H9 (cell line): ENCODE data around the gene APP. TPM values are rescaled to one million over a fixed set of nuclear protein-coding genes. Genes with fewer than 3 reads are reported as not detected.

Experiments
- DNase-seq: peaks from one replicate; pipeline ENCODE4 v3.0.0-alpha.2; 2017
- H2AFZ ChIP-seq: one replicate; pipeline ENCODE4 v1.6.1; 2013; ENCODE audit warnings: mild to moderate bottlenecking, low read length, control low read depth, moderate library complexity
- H2AK5ac ChIP-seq: 2 replicates; pipeline ENCODE4 v1.6.1; 2013; ENCODE audit warnings: low read length, control low read depth, mixed read lengths; ENCODE audit not compliant: insufficient read length
- H2BK120ac ChIP-seq: one replicate; pipeline ENCODE4 v1.6.1; 2013; ENCODE audit warnings: low read depth, mild to moderate bottlenecking, low read length, control low read depth, inconsistent platforms; ENCODE audit not compliant: poor library complexity, severe bottlenecking
- H2BK12ac ChIP-seq: 2 replicates; pipeline ENCODE4 v1.6.1; 2013; ENCODE audit warnings: low read length, control low read depth, mixed read lengths, low read depth; ENCODE audit not compliant: insufficient read length
- H2BK15ac ChIP-seq: 2 replicates; pipeline ENCODE4 v1.6.1; 2013; ENCODE audit warnings: low read depth, low read length, control low read depth
- H2BK20ac ChIP-seq: one replicate; pipeline ENCODE4 v1.6.1; 2013; ENCODE audit warnings: low read depth, mild to moderate bottlenecking, low read length, control low read depth, inconsistent platforms; ENCODE audit not compliant: poor library complexity, severe bottlenecking
- H2BK5ac ChIP-seq: 2 replicates; pipeline ENCODE4 v1.6.1; 2013; ENCODE audit warnings: low read length, control low read depth, mixed read lengths; ENCODE audit not compliant: insufficient read length
- H3K14ac ChIP-seq: 2 replicates; pipeline ENCODE4 v1.6.1; 2013; ENCODE audit warnings: low read length, control low read depth; ENCODE audit not compliant: insufficient read depth
- H3K18ac ChIP-seq: 2 replicates; pipeline ENCODE4 v1.6.1; 2013; ENCODE audit warnings: low read depth, mild to moderate bottlenecking, mixed read lengths, low read length, control low read depth; ENCODE audit not compliant: insufficient read length
- H3K23ac ChIP-seq: 2 replicates; pipeline ENCODE4 v1.6.1; 2013; ENCODE audit warnings: low read length, control low read depth, mixed read lengths, low read depth; ENCODE audit not compliant: insufficient read length
- H3K23me2 ChIP-seq: 2 replicates; pipeline ENCODE4 v1.6.1; 2013; ENCODE audit warnings: low read depth, mild to moderate bottlenecking, mixed read lengths, low read length, control low read depth; ENCODE audit not compliant: insufficient read length, poor library complexity, severe bottlenecking
- H3K27ac ChIP-seq: 2 replicates; pipeline ENCODE4 v1.5.1; 2013; ENCODE audit warnings: low read length, control low read depth, mixed read lengths, low read depth; ENCODE audit not compliant: insufficient read length
- H3K27me3 ChIP-seq: 2 replicates; pipeline ENCODE4 v1.6.1; 2013; ENCODE audit warnings: low read length, control low read depth, inconsistent platforms; ENCODE audit not compliant: insufficient read depth
- H3K4ac ChIP-seq: 2 replicates; pipeline ENCODE4 v1.6.1; 2013; ENCODE audit warnings: low read depth, mild to moderate bottlenecking, control low read depth, inconsistent platforms, low read length, moderate library complexity
- H3K4me1 ChIP-seq: 2 replicates; pipeline ENCODE4 v1.6.1; 2013; ENCODE audit warnings: low read length, control low read depth, inconsistent platforms; ENCODE audit not compliant: insufficient read depth
- H3K4me2 ChIP-seq: 2 replicates; pipeline ENCODE4 v1.6.1; 2013; ENCODE audit warnings: low read length, control low read depth, mixed read lengths; ENCODE audit not compliant: insufficient read length, insufficient read depth
- H3K56ac ChIP-seq: 2 replicates; pipeline ENCODE4 v1.6.1; 2013; ENCODE audit warnings: low read depth, mild to moderate bottlenecking, mixed read lengths, low read length, control low read depth; ENCODE audit not compliant: insufficient read length
- H3K79me1 ChIP-seq: 2 replicates; pipeline ENCODE4 v1.6.1; 2013; ENCODE audit warnings: low read depth, mild to moderate bottlenecking, moderate library complexity, low read length, control low read depth, inconsistent platforms; ENCODE audit not compliant: insufficient read depth, poor library complexity, severe bottlenecking
- H3K79me2 ChIP-seq: 2 replicates; pipeline ENCODE4 v1.6.1; 2013; ENCODE audit warnings: low read length, control low read depth, inconsistent platforms; ENCODE audit not compliant: insufficient read depth
- H3K9ac ChIP-seq: 2 replicates; pipeline ENCODE4 v1.6.1; 2013; ENCODE audit warnings: low read length, control low read depth, mixed read lengths; ENCODE audit not compliant: insufficient read length; ENCODE audit errors: extremely low read depth
- H3K9me3 ChIP-seq: one replicate; pipeline ENCODE4 v1.6.1; 2013; ENCODE audit warnings: low read depth, low read length, inconsistent platforms; ENCODE audit not compliant: control insufficient read depth
- H3T11ph ChIP-seq: one replicate; pipeline ENCODE4 v1.6.1; 2013; ENCODE audit warnings: mild to moderate bottlenecking, low read length, control low read depth, inconsistent platforms
- H4K20me1 ChIP-seq: one replicate; pipeline ENCODE4 v1.6.1; 2013; ENCODE audit not compliant: control insufficient read depth, insufficient read length, insufficient read depth
- H4K5ac ChIP-seq: 2 replicates; pipeline ENCODE4 v1.6.1; 2013; ENCODE audit warnings: low read depth, mild to moderate bottlenecking, mixed read lengths, low read length, control low read depth; ENCODE audit not compliant: insufficient read length
- H4K8ac ChIP-seq: replicated peaks from 2 replicates; pipeline ENCODE4 v1.6.1; 2013; ENCODE audit warnings: low read length, control low read depth, mixed read lengths, low read depth; ENCODE audit not compliant: insufficient read length
- H4K91ac ChIP-seq: 2 replicates; pipeline ENCODE4 v1.6.1; 2013; ENCODE audit warnings: low read depth, mild to moderate bottlenecking, moderate library complexity, mixed read lengths, low read length, control low read depth; ENCODE audit not compliant: insufficient read length
- H3K27ac Mint-ChIP-seq, 3 experiments: 2 replicates in 2 of 3; 3 replicates in 1 of 3; pipeline ENCODE4 v1.8.0; 2020 to 2021; ENCODE audit warnings: mixed read lengths in 3 of 3, mild to moderate bottlenecking in 1 of 3, moderate library complexity in 1 of 3
- H3K27me3 Mint-ChIP-seq: 2 replicates; pipeline ENCODE4 v1.8.0; 2021; ENCODE audit warnings: low read depth, mild to moderate bottlenecking, moderate library complexity, mixed read lengths
- H3K36me3 Mint-ChIP-seq, 3 experiments: 2 replicates in 2 of 3; 3 replicates in 1 of 3; pipeline ENCODE4 v1.8.0; 2020 to 2021; ENCODE audit warnings: low read depth in 3 of 3, mixed read lengths in 3 of 3; ENCODE audit not compliant: insufficient read depth in 1 of 3
- H3K4me1 Mint-ChIP-seq, 2 experiments: 2 replicates each; pipeline ENCODE4 v1.8.0; 2020; ENCODE audit warnings: mixed read lengths in 2 of 2
- H3K4me3 Mint-ChIP-seq, 2 experiments: 2 replicates in 1 of 2; 3 replicates in 1 of 2; pipeline ENCODE4 v1.8.0; 2020 to 2021; ENCODE audit warnings: mild to moderate bottlenecking in 2 of 2, mixed read lengths in 2 of 2, moderate library complexity in 1 of 2
- H3K9me3 Mint-ChIP-seq, 2 experiments: 2 replicates in 1 of 2; 3 replicates in 1 of 2; pipeline ENCODE4 v1.8.0; 2020; ENCODE audit warnings: mild to moderate bottlenecking in 2 of 2, mixed read lengths in 2 of 2, moderate library complexity in 1 of 2
- WGBS: extraction: QIAGEN DNeasy Blood & Tissue Kit; methylation state at CpG from one replicate; pipeline ENCODE4 v1.1.7; 2013; ENCODE audit warnings: missing lambda C conversion rate, low lambda C conversion rate, mixed read lengths; ENCODE audit not compliant: insufficient read length; ENCODE audit errors: extremely low coverage; 5-methylcytosine and 5-hydroxymethylcytosine counted together
- total RNA-seq: library from RNA; stranded (reverse); gene quantifications from 2 replicates; pipeline ENCODE4 v1.2.1, GENCODE V29; 2021
- TF ChIP-seq, protein P1 (sequence below): fragments of 200-600 bp; sonication (generic); conservative IDR thresholded peaks from 3 replicates; pipeline ENCODE4 v1.8.0; 2021; ENCODE audit warnings: antibody characterized with exemption, mild to moderate bottlenecking

APP gene
- total RNA-seq, 1 experiment from 2014 or later = 380 TPM

DNA sequence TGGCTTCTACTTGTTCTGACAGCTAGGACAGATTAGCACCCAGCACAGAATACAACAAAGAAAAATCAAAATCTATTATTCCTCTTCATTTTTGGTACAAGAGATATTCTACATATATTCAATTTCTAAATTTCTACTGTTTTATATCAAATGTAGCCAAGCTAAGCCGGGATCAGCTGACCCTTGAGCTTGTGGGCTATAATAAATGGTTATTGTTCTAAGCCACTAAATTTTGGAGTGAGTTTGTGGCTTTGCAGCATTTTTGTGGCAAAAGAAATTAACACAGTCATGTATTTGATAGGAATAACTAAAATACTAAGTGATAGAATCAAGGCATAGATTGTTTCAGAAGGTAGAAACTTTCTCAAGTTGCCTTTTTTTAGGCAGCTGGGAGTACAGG lies 50.7 kb downstream of the APP start:
- H4K5ac ChIP-seq = no peak overlapping the region
- H3K4ac ChIP-seq = no peak overlapping the region
- H2AFZ ChIP-seq = no peak overlapping the region
- Mint-ChIP-seq H3K36me3 (no peaks in the 10 kb centered on the region), H3K4me1 (peaks cover 77 to 79% of the 10 kb centered on the region in 2 experiments), H3K4me3 (no peak overlapping the region), H3K27ac (peak overlapping the region in 1 of 3 experiments; percentile 52; a peak in 1 of 7 replicates), H3K9me3 (no peaks in the 10 kb centered on the region), H3K27me3 (no peaks in the 10 kb centered on the region)
- no peak overlapping the region for H3K18ac ChIP-seq
- no peaks in the 10 kb centered on the region for H3K9me3 ChIP-seq
- no peak overlapping the region for H2BK12ac ChIP-seq
- H2BK120ac ChIP-seq = no peak overlapping the region
- TF ChIP-seq, protein P1, sequence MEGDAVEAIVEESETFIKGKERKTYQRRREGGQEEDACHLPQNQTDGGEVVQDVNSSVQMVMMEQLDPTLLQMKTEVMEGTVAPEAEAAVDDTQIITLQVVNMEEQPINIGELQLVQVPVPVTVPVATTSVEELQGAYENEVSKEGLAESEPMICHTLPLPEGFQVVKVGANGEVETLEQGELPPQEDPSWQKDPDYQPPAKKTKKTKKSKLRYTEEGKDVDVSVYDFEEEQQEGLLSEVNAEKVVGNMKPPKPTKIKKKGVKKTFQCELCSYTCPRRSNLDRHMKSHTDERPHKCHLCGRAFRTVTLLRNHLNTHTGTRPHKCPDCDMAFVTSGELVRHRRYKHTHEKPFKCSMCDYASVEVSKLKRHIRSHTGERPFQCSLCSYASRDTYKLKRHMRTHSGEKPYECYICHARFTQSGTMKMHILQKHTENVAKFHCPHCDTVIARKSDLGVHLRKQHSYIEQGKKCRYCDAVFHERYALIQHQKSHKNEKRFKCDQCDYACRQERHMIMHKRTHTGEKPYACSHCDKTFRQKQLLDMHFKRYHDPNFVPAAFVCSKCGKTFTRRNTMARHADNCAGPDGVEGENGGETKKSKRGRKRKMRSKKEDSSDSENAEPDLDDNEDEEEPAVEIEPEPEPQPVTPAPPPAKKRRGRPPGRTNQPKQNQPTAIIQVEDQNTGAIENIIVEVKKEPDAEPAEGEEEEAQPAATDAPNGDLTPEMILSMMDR = no peak
- no peak for DNase-seq
- no peak overlapping the region for H3K4me2 ChIP-seq
- WGBS = no CpG with 5 or more reads among the region's 1 CpG
- no peak overlapping the region for H3K27ac ChIP-seq
- no peak overlapping the region for H2BK15ac ChIP-seq
- no peak overlapping the region for H3T11ph ChIP-seq
- H4K8ac ChIP-seq = no peak overlapping the region
- no peak overlapping the region for H3K56ac ChIP-seq
- no peak overlapping the region for H3K23ac ChIP-seq
- peaks cover 23% of the 10 kb centered on the region for H3K79me2 ChIP-seq
- no peak overlapping the region for H2AK5ac ChIP-seq
- H3K9ac ChIP-seq = no peak overlapping the region
- H3K27me3 ChIP-seq = no peaks in the 10 kb centered on the region
- H3K79me1 ChIP-seq = peaks cover 6% of the 10 kb centered on the region
- H2BK5ac ChIP-seq = no peak overlapping the region
- no peaks in the 10 kb centered on the region for H4K20me1 ChIP-seq
- no peaks in the 10 kb centered on the region for H3K23me2 ChIP-seq
- H3K4me1 ChIP-seq = peaks cover 19% of the 10 kb centered on the region
- H2BK20ac ChIP-seq = no peak overlapping the region
- no peak overlapping the region for H3K14ac ChIP-seq
- H4K91ac ChIP-seq = no peak overlapping the region
